ENCODE measurements around the gene INTU.

The INTU gene

DNA sequence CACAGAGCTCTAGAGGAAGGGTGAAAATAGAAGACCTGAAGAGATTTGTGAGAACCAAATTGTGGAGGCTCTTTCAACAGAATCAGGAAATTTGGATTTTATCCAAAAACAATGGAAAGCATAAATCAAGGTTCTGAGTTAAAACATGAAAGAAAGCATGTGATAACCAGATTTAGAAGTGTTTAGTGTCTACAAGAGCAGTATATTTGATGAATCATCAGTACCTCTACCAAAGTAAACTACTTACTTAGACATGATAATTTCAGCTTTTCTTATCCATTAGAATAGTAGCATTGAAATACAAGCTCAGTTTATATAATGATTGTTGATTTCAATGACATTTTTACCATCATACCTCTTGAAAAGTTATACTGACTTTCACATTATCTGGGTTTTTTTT, 25.9 kb upstream of the INTU start:
- TF ChIP-seq, protein P1, sequence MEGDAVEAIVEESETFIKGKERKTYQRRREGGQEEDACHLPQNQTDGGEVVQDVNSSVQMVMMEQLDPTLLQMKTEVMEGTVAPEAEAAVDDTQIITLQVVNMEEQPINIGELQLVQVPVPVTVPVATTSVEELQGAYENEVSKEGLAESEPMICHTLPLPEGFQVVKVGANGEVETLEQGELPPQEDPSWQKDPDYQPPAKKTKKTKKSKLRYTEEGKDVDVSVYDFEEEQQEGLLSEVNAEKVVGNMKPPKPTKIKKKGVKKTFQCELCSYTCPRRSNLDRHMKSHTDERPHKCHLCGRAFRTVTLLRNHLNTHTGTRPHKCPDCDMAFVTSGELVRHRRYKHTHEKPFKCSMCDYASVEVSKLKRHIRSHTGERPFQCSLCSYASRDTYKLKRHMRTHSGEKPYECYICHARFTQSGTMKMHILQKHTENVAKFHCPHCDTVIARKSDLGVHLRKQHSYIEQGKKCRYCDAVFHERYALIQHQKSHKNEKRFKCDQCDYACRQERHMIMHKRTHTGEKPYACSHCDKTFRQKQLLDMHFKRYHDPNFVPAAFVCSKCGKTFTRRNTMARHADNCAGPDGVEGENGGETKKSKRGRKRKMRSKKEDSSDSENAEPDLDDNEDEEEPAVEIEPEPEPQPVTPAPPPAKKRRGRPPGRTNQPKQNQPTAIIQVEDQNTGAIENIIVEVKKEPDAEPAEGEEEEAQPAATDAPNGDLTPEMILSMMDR (IDR thresholded peaks at IDR 0.05; ENCODE audit: control extremely low read depth, extremely low read depth, low read depth, missing control alignments), result no peak
- CTCF ChIA-PET, result interaction anchor here (1.1 to 6.4 kb wide), 8 partner anchors 9 to 132 kb away, joined by 3 to 102 read pairs (median 5); partner anchors contain the start of gene SLC25A31
- no peak for DNase-seq (ENCODE audit: extremely low spot score)
- POLR2A ChIA-PET, result no interaction called here

- ChIA-PET POLR2A (no interaction called here), CTCF (interaction anchor here (1.5 to 6.4 kb wide), 2 partner anchors 15 to 121 kb away, joined by 4 to 102 read pairs; partner anchors contain the start of gene SLC25A31)
- no peak for DNase-seq (ENCODE audit: extremely low spot score)
- TF ChIP-seq, protein P1 (IDR thresholded peaks at IDR 0.05; ENCODE audit: control extremely low read depth, extremely low read depth, low read depth, missing control alignments), result no peak
Measured at GRCh38 chr4:127609484-127609883, 23.3 kb upstream of the INTU start.

DNA sequence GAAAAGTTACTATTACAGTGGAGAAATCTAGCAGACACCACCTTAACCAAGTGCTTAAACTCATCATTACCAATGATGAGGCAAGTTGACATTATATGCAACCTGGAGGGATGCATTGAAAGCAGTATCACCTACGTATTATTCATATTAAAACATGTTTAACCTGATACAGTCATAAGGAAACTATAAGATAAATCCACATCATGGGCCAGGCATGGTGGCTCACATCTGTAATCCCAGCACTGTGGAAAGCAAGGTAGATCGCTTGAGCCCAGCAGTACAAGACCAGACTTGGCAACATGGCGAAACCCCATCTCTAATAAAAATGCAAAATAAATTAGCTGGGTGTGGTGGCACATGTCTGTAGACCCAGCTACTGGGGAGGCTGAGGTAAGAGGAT, 22.3 kb upstream of the INTU start:
- POLR2A ChIA-PET, result no interaction called here

GRCh38 chr4:127616898-127617297, 15.9 kb upstream of the INTU start:
- CTCF ChIA-PET, result interaction anchor here (2.4 kb wide), 1 partner anchor 115 kb away, joined by 11 read pairs; no protein-coding TSS in a partner anchor
- POLR2A ChIA-PET, result no interaction called here
- TF ChIP-seq, protein P1 (IDR thresholded peaks at IDR 0.05; ENCODE audit: control extremely low read depth, extremely low read depth, low read depth, missing control alignments), result no peak
- DNase-seq (ENCODE audit: extremely low spot score), result no peak

More for the DNA sequence above, 22.3 kb upstream of the INTU start:
- CTCF ChIA-PET, result interaction anchor here (1.3 kb wide), 1 partner anchor 8 kb away, joined by 4 read pairs; no protein-coding TSS in a partner anchor
- TF ChIP-seq, protein P1 (IDR thresholded peaks at IDR 0.05; ENCODE audit: control extremely low read depth, extremely low read depth, low read depth, missing control alignments), result no peak
- DNase-seq (ENCODE audit: extremely low spot score), result no peak

DNA sequence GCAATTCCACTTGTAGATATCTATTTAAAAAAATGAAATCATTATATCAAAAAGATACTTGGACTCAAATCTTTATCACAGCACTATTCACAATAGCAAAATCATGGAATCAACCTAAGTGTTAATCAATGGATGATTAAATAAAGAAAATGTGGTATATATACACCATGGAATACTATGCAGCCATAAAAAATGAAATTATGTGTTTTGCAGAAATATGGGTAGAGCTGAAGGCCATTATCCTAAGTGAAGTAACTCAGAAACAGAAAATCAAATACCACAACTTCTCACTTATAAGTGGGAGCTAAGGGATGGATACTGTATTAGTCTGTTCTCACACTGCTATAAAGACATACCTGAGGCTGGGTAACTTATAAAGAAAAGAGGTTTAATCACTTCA, 14.3 kb upstream of the INTU start:
- POLR2A ChIA-PET, result no interaction called here
- no peak for DNase-seq (ENCODE audit: extremely low spot score)
- CTCF ChIA-PET, result no interaction called here
- TF ChIP-seq, protein P1 (IDR thresholded peaks at IDR 0.05; ENCODE audit: control extremely low read depth, extremely low read depth, low read depth, missing control alignments), result no peak

- DNase-seq (ENCODE audit: extremely low spot score), result no peak
- ChIA-PET CTCF (interaction anchor here (1.6 to 2.2 kb wide), 2 partner anchors 9 to 109 kb away, joined by 4 to 9 read pairs; no protein-coding TSS in a partner anchor), POLR2A (no interaction called here)
- TF ChIP-seq, protein P1 (IDR thresholded peaks at IDR 0.05; ENCODE audit: control extremely low read depth, extremely low read depth, low read depth, missing control alignments), result no peak
Measured at GRCh38 chr4:127622621-127622920, 10.2 kb upstream of the INTU start.
